DMS114 treated with DMSO at 0.1 percent for 48 hours (cell line): ENCODE data around the gene TMC4.

ENCODE experiments used
- DNase-seq: peaks from one replicate; lab custom pipeline; 2025; ENCODE audit not compliant: unreplicated experiment; lab: John Stamatoyannopoulos, UW

The TMC4 gene

GRCh38 chr19:54156490-54156889 is 16.5 kb downstream of the TMC4 start:
- no peak for DNase-seq

- DNase-seq = no peak
These were observed 17.3 kb downstream of the TMC4 start for GRCh38 chr19:54155694-54156093.

GRCh38 chr19:54154603-54155345 is 18.2 kb downstream of the TMC4 start:
- DNase-seq = no peak

- DNase-seq = no peak
These were observed 19.1 kb downstream of the TMC4 start for GRCh38 chr19:54153731-54154326.

- no peak for DNase-seq
These were observed 20.0 kb downstream of the TMC4 start for GRCh38 chr19:54152878-54153524.

- no peak for DNase-seq
These were observed 20.7 kb downstream of the TMC4 start for GRCh38 chr19:54152267-54152666.

GRCh38 chr19:54151362-54152035 is 21.5 kb downstream of the TMC4 start:
- DNase-seq = no peak

- no peak for DNase-seq
These were observed 23.7 kb downstream of the TMC4 start for GRCh38 chr19:54149021-54149812.

GRCh38 chr19:54148158-54148557 is 24.8 kb downstream of the TMC4 start:
- no peak for DNase-seq

GRCh38 chr19:54147676-54148075 is 25.3 kb downstream of the TMC4 start:
- no peak for DNase-seq

GRCh38 chr19:54145541-54146158 is 27.3 kb downstream of the TMC4 start:
- no peak for DNase-seq

- DNase-seq = no peak
These were observed 30.7 kb downstream of the TMC4 start for GRCh38 chr19:54142166-54142780.

GRCh38 chr19:54141356-54141755 is 31.6 kb downstream of the TMC4 start:
- no peak for DNase-seq

- DNase-seq = no peak
These were observed 34.3 kb downstream of the TMC4 start for GRCh38 chr19:54138489-54139256.

- DNase-seq = no peak
These were observed 35.1 kb downstream of the TMC4 start, which contains the start of gene CNOT3 for GRCh38 chr19:54137699-54138488. TSS of gene CNOT3 (plus strand) at chr19:54137762. CDS start at chr19:54142979, 5,217 bp downstream.

GRCh38 chr19:54136864-54137698 is 35.9 kb downstream of the TMC4 start:
- peak; percentile 100 for DNase-seq

- peak; percentile 53 for DNase-seq
These were observed 36.7 kb downstream of the TMC4 start for GRCh38 chr19:54136086-54136863.
